GM23338 (cell line): Measurements from ENCODE around the gene BCR. TPM values are rescaled to one million over a fixed set of nuclear protein-coding genes. Genes with fewer than 3 reads are reported as not detected.
A peak's percentile ranks its signal among the peaks of the same experiment; 100 is the strongest.

Experiments used
- ATAC-seq: fragments of 200-7000 bp; cut with Tn5 transposase; 3 replicates; pipeline ENCODE4 v1.9.1; 2020
- DNase-seq: peaks from one replicate; pipeline ENCODE4 v3.0.0-alpha.2; 2015; ENCODE audit warnings: low spot score
- H2AFZ ChIP-seq: fragments of 200-600 bp; sonication (generic); 2 replicates; pipeline ENCODE4 v1.8.0; 2016; ENCODE audit warnings: antibody characterized with exemption, mild to moderate bottlenecking, moderate library complexity
- H3F3A ChIP-seq: fragments of 200-600 bp; sonication (generic); replicated peaks from 2 replicates; pipeline ENCODE4 v1.8.0; 2017; ENCODE audit warnings: antibody characterized with exemption, mixed run types, low read depth
- H3K27ac ChIP-seq: fragments of 200-600 bp; sonication (generic); 2 replicates; pipeline ENCODE4 v1.6.1; 2016; ENCODE audit warnings: low read depth
- H3K27me3 ChIP-seq: fragments of 200-600 bp; sonication (generic); 2 replicates; pipeline ENCODE4 v1.8.0; 2016; ENCODE audit warnings: mild to moderate bottlenecking, mixed run types, moderate library complexity; ENCODE audit not compliant: insufficient read depth
- H3K36me3 ChIP-seq: fragments of 200-600 bp; sonication (generic); 2 replicates; pipeline ENCODE4 v1.8.0; 2016; ENCODE audit warnings: mild to moderate bottlenecking; ENCODE audit not compliant: insufficient read depth
- H3K4me1 ChIP-seq: fragments of 200-600 bp; sonication (generic); 2 replicates; pipeline ENCODE4 v1.8.0; 2016; ENCODE audit warnings: mild to moderate bottlenecking, moderate library complexity; ENCODE audit not compliant: insufficient read depth
- H3K4me2 ChIP-seq: fragments of 200-600 bp; sonication (generic); 2 replicates; pipeline ENCODE4 v1.7.1; 2017; ENCODE audit warnings: mixed run types
- H3K4me3 ChIP-seq: fragments of 200-600 bp; sonication (generic); 2 replicates; pipeline ENCODE4 v1.6.1; 2016; ENCODE audit warnings: mixed run types
- H3K79me2 ChIP-seq: fragments of 200-600 bp; sonication (generic); replicated peaks from 2 replicates; pipeline ENCODE4 v1.8.0; 2017; ENCODE audit warnings: mild to moderate bottlenecking; ENCODE audit not compliant: insufficient read depth
- H3K9me2 ChIP-seq: fragments of 200-600 bp; sonication (generic); 2 replicates; pipeline ENCODE4 v1.8.0; 2017; ENCODE audit not compliant: insufficient read depth
- H4K20me1 ChIP-seq: fragments of 200-600 bp; sonication (generic); replicated peaks from 2 replicates; pipeline ENCODE4 v1.8.0; 2017; ENCODE audit warnings: mild to moderate bottlenecking; ENCODE audit not compliant: insufficient read depth
- H3K27ac Mint-ChIP-seq: 2 replicates; pipeline ENCODE4 v1.8.0; 2020; ENCODE audit warnings: inconsistent platforms, mild to moderate bottlenecking, moderate library complexity, mixed read lengths
- H3K27me3 Mint-ChIP-seq: 3 replicates; pipeline ENCODE4 v1.8.0; 2022; ENCODE audit warnings: low read depth, mild to moderate bottlenecking, moderate library complexity, mixed read lengths, inconsistent platforms; ENCODE audit not compliant: insufficient read depth, poor library complexity
- H3K36me3 Mint-ChIP-seq: 3 replicates; pipeline ENCODE4 v1.8.0; 2021; ENCODE audit warnings: low read depth, mild to moderate bottlenecking, inconsistent platforms, moderate library complexity, mixed read lengths
- H3K4me1 Mint-ChIP-seq: 3 replicates; pipeline ENCODE4 v1.8.0; 2020; ENCODE audit warnings: mild to moderate bottlenecking, inconsistent platforms, mixed read lengths
- H3K4me3 Mint-ChIP-seq: 3 replicates; pipeline ENCODE4 v1.8.0; 2021; ENCODE audit warnings: moderate library complexity, mild to moderate bottlenecking, inconsistent platforms, mixed read lengths
- H3K9me3 Mint-ChIP-seq: 3 replicates; pipeline ENCODE4 v1.8.0; 2020; ENCODE audit warnings: moderate library complexity, mild to moderate bottlenecking, inconsistent platforms, mixed read lengths
- CREB1 ChIP-seq: fragments of 250-450 bp; sonication (Bioruptor Pico); IDR thresholded peaks from 2 replicates; pipeline ENCODE4 v1.5.0; 2020; ENCODE audit warnings: low read depth, mild to moderate bottlenecking, moderate library complexity
- EZH2 ChIP-seq: fragments of 200-600 bp; sonication (generic); IDR thresholded peaks from one replicate; pipeline ENCODE4 v1.8.0; 2017; ENCODE audit warnings: antibody characterized with exemption, mild to moderate bottlenecking, low read depth; ENCODE audit not compliant: unreplicated experiment
- REST ChIP-seq: IDR thresholded peaks from one replicate; pipeline ENCODE4 v1.6.1; 2018; ENCODE audit warnings: antibody characterized with exemption; ENCODE audit not compliant: unreplicated experiment
- STAT1 ChIP-seq: IDR thresholded peaks from one replicate; pipeline ENCODE4 v1.6.1; 2016; ENCODE audit warnings: antibody characterized with exemption; ENCODE audit not compliant: unreplicated experiment
- ZNF331 ChIP-seq: fragments of 250-450 bp; sonication (Bioruptor Pico); IDR thresholded peaks from 2 replicates; pipeline ENCODE4 v1.5.0; 2020; ENCODE audit warnings: low read depth, mild to moderate bottlenecking, moderate library complexity
- polyA plus RNA-seq: library from polyadenylated mRNA; unstranded; fragments of >200 nt; fragmentation: Nextera tagmentation; extraction: Ambion mirVana; gene quantifications from 2 replicates; pipeline ENCODE4 v1.2.1, GENCODE V29; 2016
- total RNA-seq: library from RNA; depleted of rRNA; stranded (reverse); fragments of >200 nt; shearing (Covaris generic); gene quantifications from 2 replicates; pipeline ENCODE4 v1.2.3, GENCODE V29; 2014
- TF ChIP-seq, protein P1 (sequence below), 2 experiments: fragments of 200-600 bp in 1 of 2; sonication (generic) in 1 of 2; conservative IDR thresholded peaks; 2 replicates each; pipeline versions ENCODE4 v1.5.1 to v1.6.1; 2016 to 2017; ENCODE audit warnings: antibody characterized with exemption in 2 of 2, low read depth in 2 of 2, mild to moderate bottlenecking in 2 of 2, moderate library complexity in 1 of 2

The BCR gene
- total and polyA plus RNA-seq, 2 experiments from 2014 or later: 17.7 to 121 TPM

DNA sequence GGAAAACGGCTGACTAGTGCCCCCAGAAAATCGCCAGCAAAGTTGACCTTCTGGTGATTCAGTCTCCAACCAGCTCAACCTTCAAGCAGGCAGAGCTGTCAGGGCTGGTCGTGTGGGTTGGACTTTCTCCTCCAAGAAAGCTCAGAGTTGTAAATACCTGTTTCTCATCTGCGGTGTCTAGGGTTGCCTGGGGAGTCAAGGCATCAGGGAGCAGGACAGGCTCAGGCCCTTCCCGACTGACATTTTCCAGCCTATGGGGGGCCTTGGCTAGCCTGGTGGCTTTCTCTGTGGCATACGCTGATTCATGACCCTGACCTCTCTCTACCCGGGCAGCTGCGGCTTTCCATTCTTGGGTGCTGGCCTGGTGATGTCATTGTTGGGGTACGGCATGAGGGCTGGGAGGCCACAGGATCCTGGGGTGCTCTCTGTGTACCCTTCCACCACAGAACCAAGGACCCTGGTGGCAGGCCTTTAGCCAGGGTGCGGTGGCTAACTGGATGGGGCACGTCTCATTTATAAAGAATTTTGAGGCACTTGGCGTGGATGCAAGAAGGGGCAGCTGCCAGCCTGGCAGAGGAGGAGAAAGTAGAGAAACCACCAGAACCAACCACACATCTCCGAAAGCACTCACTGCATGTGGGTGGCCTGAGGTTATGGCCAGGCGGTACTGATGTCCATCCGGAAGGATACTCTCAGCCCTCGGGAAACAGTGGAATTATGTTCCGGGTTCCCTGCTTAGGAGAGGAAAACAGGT lies 64.9 kb downstream of the BCR start:
- H3K79me2 ChIP-seq: peaks cover 77% of the 10 kb centered on the region
- H3F3A ChIP-seq: peaks cover 16% of the 10 kb centered on the region
- peaks cover 10% of the 10 kb centered on the region for H3K36me3 Mint-ChIP-seq
- H3K27ac ChIP-seq: peak overlapping the region; percentile 81; the same call in 1 of the 2 replicates
- TF ChIP-seq ZNF331 (CRISPR knock-in tag) (no peak), STAT1 (no peak), EZH2 (no peak), REST (no peak)
- H3K27me3 ChIP-seq: no peaks in the 10 kb centered on the region
- peaks cover 2% of the 10 kb centered on the region; the same call in 1 of the 2 replicates for H4K20me1 ChIP-seq
- H3K9me2 ChIP-seq: no peaks in the 10 kb centered on the region
- no peaks in the 10 kb centered on the region for H3K36me3 ChIP-seq
- peak overlapping the region; percentile 88 for H3K27ac Mint-ChIP-seq
- ATAC-seq: no peak
- H3K4me1 ChIP-seq: peaks cover 83% of the 10 kb centered on the region
- H2AFZ ChIP-seq: no peak overlapping the region
- H3K9me3 Mint-ChIP-seq: no peaks in the 10 kb centered on the region; the same call in 2 of the 3 replicates
- peaks cover 88% of the 10 kb centered on the region for H3K4me1 Mint-ChIP-seq
- H3K4me3 Mint-ChIP-seq: no peak overlapping the region; the same call in 2 of the 3 replicates
- peak overlapping the region; percentile 21; the same call in 1 of the 2 replicates for H3K4me3 ChIP-seq
- no peak for DNase-seq
- peak overlapping the region; percentile 76 for H3K4me2 ChIP-seq
- H3K27me3 Mint-ChIP-seq: peaks cover 22% of the 10 kb centered on the region

DNA sequence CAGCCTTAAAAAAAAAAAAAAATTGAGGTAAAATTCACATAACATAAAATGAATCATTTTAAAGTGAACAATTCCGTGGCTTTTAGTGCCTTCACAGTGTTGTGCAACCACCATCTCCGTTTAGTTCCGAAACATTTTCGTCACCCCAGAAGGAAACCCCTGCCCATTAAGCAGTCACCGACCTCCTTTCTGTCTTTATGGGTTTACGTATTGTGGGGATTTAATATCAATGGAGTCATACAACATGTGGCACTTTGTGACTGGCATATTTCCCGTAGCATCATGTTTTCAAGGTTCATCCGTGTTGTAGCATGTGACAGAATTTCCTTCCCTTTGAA lies 65.5 kb downstream of the BCR start:
- Histone ChIP-seq H3K27ac (peak overlapping the region; percentile 81; the same call in 1 of the 2 replicates), H3K9me2 (no peaks in the 10 kb centered on the region), H3K4me3 (no peak overlapping the region), H3K4me1 (peaks cover 83% of the 10 kb centered on the region), H4K20me1 (peaks cover 2% of the 10 kb centered on the region; the same call in 1 of the 2 replicates), H2AFZ (no peak overlapping the region), H3F3A (peaks cover 14% of the 10 kb centered on the region), H3K79me2 (peaks cover 77% of the 10 kb centered on the region), H3K36me3 (no peaks in the 10 kb centered on the region), H3K4me2 (no peak overlapping the region), H3K27me3 (no peaks in the 10 kb centered on the region)
- ATAC-seq: no peak
- no peak for DNase-seq
- Mint-ChIP-seq H3K4me3 (no peak overlapping the region), H3K27me3 (peaks cover 20% of the 10 kb centered on the region), H3K36me3 (peaks cover 7% of the 10 kb centered on the region), H3K9me3 (no peaks in the 10 kb centered on the region; the same call in 2 of the 3 replicates), H3K27ac (no peak overlapping the region), H3K4me1 (peaks cover 90% of the 10 kb centered on the region)
- TF ChIP-seq, protein P1, sequence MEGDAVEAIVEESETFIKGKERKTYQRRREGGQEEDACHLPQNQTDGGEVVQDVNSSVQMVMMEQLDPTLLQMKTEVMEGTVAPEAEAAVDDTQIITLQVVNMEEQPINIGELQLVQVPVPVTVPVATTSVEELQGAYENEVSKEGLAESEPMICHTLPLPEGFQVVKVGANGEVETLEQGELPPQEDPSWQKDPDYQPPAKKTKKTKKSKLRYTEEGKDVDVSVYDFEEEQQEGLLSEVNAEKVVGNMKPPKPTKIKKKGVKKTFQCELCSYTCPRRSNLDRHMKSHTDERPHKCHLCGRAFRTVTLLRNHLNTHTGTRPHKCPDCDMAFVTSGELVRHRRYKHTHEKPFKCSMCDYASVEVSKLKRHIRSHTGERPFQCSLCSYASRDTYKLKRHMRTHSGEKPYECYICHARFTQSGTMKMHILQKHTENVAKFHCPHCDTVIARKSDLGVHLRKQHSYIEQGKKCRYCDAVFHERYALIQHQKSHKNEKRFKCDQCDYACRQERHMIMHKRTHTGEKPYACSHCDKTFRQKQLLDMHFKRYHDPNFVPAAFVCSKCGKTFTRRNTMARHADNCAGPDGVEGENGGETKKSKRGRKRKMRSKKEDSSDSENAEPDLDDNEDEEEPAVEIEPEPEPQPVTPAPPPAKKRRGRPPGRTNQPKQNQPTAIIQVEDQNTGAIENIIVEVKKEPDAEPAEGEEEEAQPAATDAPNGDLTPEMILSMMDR (conservative IDR thresholded peaks at IDR 0.05; ENCODE audit: low read depth in 2 of 2): no peak
- TF ChIP-seq CREB1 (CRISPR knock-in tag) (no peak), REST (no peak)
